ENCODE data around the gene DDR1.
"Not testable (repeated sequence)": the region's sequence is repeated elsewhere in the genome, so short reads cannot be mapped to it uniquely, and the experiment has no call there.

Gene DDR1

DNA sequence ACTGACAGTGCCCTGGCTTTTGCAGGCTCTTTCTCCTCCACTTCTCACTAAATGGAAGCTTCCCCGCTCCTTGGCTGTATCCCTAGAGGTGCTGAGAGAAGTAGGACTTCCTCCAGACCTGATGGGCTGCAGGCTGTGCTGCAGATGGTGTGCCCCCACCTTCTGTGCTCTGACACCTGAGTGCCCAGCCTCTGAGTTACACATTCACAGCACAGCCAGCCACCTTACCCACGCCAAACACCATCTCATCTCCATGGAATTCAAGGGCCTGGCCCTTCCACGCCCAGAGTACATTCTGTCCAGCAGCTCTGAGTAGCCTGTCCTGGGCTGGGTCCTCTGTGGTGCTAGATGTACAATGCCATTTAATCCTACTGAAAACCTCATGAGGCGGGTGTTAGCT lies 42.3 kb downstream of the DDR1 start:
- Histone ChIP-seq H3K4me1 (no peaks in the 10 kb centered on the region), H4K20me1 (no peaks in the 10 kb centered on the region), H3K9ac (no peak overlapping the region), H3K27ac (no peak overlapping the region), H3K4me3 (no peak overlapping the region), H3K4me2 (no peak overlapping the region), H3K9me3 (peaks cover 13% of the 10 kb centered on the region), H3K36me3 (peaks cover 74% of the 10 kb centered on the region), H3K27me3 (no peaks in the 10 kb centered on the region)
- no peak for TF ChIP-seq Cebpa-rat (IDR thresholded peaks at IDR 0.05)

GRCh38 chr6:30927080-30927479 lies 42.8 kb downstream of the DDR1 start:
- H4K20me1 ChIP-seq, H3K27ac ChIP-seq, H3K27me3 ChIP-seq, H3K4me3 ChIP-seq, H3K9ac ChIP-seq, H3K4me1 ChIP-seq, H3K4me2 ChIP-seq: not testable (repeated sequence)
- Histone ChIP-seq H3K36me3 (peaks cover 70% of the 10 kb centered on the region), H3K9me3 (peaks cover 13% of the 10 kb centered on the region)

DNA sequence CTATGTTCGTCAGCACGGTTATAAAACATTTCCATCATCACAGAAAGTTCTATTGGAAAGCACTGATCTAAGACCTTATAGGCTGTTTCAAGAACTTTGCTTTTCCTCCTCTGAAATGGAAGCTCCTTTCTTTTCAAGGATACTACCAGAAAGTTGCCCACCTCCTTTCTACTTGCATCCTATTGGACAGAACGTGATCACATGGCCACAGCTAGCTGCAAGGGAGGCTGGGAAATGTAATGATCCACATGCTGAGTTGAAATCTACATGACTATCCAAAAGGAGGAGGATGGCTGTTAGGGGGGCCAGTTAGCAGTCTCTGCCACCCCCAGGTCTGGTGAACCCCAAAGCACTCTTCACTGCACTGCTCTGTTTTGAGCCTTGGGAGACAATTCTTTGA lies 44.4 kb downstream of the DDR1 start:
- H4K20me1 ChIP-seq, result no peaks in the 10 kb centered on the region

GRCh38 chr6:30930506-30930905 lies 46.2 kb downstream of the DDR1 start:
- Histone ChIP-seq H4K20me1 (no peaks in the 10 kb centered on the region), H3K27me3 (no peaks in the 10 kb centered on the region), H3K9me3 (peaks cover 13% of the 10 kb centered on the region), H3K27ac (no peak overlapping the region), H3K9ac (no peak overlapping the region), H3K4me1 (no peaks in the 10 kb centered on the region), H3K36me3 (peaks cover 36% of the 10 kb centered on the region), H3K4me3 (no peak overlapping the region), H3K4me2 (no peak overlapping the region)
- TF ChIP-seq Cebpa-rat (IDR thresholded peaks at IDR 0.05), result no peak

More for the DNA sequence above, 44.4 kb downstream of the DDR1 start:
- Histone ChIP-seq H3K4me2 (no peak overlapping the region), H3K27ac (no peak overlapping the region), H3K36me3 (peaks cover 54% of the 10 kb centered on the region), H3K9ac (no peak overlapping the region), H3K4me3 (no peak overlapping the region), H3K4me1 (no peaks in the 10 kb centered on the region), H3K27me3 (no peaks in the 10 kb centered on the region), H3K9me3 (peaks cover 13% of the 10 kb centered on the region)
- TF ChIP-seq Cebpa-rat (IDR thresholded peaks at IDR 0.05), result no peak

DNA sequence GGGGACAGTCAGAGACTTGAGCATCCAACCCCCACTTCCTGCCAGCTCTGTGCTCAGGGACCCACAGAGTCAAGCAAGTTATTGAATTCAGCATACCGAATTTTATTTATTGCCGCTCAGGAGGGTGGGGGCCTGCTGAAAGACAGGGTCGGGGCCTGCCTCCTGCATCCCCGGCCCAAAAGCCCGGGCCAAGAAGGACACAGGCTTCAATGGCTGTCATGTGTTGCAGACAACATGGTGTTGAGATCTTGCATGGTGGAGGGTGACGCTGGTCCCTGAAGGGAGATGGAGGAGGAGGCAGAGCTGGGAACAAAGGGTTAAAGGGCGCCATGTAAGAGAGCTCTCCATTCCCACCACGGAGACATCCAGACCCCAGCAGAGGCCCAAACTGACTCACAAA lies 47.0 kb downstream of the DDR1 start:
- Histone ChIP-seq H3K4me1 (no peaks in the 10 kb centered on the region), H3K36me3 (peaks cover 28% of the 10 kb centered on the region), H3K9me3 (peaks cover 13% of the 10 kb centered on the region), H3K27me3 (no peaks in the 10 kb centered on the region), H3K4me3 (no peak overlapping the region), H3K9ac (no peak overlapping the region), H3K4me2 (no peak overlapping the region), H3K27ac (no peak overlapping the region), H4K20me1 (no peaks in the 10 kb centered on the region)
- TF ChIP-seq Cebpa-rat (IDR thresholded peaks at IDR 0.05), result no peak

DNA sequence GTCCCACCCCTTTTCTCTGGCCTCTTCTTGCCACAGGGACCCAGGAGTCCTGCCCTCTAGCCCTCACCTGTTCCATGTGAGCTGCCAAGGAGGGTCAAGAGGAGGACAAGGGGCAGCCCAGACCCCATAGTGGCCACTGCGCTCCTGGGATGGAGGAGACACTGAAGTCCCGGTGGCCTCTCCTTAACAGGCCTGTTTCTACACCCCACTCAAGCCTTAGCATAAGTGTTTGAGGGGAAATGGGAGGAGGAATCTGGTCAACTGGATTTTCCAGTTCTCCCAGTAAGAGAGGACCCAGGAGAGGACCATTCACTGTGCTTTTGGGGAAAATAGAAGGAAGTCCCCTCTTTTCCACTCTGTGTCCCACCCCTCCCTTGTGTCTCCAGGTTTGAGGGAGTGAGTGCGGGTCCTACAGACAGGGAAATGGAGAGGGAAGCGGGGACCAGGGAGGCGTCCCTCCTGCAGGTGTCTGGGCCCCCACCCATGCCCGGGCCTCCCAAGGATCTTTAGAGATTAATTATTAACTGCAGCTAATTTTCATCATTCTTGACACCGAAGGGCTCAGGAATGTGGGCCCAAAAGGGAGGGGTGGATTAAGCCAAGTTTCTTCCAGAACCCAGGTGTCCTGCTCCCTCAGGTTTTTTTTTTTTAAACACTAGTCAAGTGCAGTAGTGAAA lies 47.8 kb downstream of the DDR1 start, which contains the start of gene SFTA2:
SFTA2 (minus strand) TSS at position 202 of the 677 bp plus-strand sequence; CDS start at position 128, 74 bp downstream.
- Histone ChIP-seq H4K20me1 (no peaks in the 10 kb centered on the region), H3K27me3 (no peaks in the 10 kb centered on the region), H3K4me1 (no peaks in the 10 kb centered on the region), H3K27ac (no peak within 1 kb of the TSS), H3K9ac (no peak within 1 kb of the TSS), H3K4me2 (no peak within 1 kb of the TSS), H3K9me3 (peaks cover 13% of the 10 kb centered on the region), H3K36me3 (peaks cover 20% of the 10 kb centered on the region), H3K4me3 (no peak within 1 kb of the TSS)
- no peak for TF ChIP-seq Cebpa-rat (IDR thresholded peaks at IDR 0.05)

DNA sequence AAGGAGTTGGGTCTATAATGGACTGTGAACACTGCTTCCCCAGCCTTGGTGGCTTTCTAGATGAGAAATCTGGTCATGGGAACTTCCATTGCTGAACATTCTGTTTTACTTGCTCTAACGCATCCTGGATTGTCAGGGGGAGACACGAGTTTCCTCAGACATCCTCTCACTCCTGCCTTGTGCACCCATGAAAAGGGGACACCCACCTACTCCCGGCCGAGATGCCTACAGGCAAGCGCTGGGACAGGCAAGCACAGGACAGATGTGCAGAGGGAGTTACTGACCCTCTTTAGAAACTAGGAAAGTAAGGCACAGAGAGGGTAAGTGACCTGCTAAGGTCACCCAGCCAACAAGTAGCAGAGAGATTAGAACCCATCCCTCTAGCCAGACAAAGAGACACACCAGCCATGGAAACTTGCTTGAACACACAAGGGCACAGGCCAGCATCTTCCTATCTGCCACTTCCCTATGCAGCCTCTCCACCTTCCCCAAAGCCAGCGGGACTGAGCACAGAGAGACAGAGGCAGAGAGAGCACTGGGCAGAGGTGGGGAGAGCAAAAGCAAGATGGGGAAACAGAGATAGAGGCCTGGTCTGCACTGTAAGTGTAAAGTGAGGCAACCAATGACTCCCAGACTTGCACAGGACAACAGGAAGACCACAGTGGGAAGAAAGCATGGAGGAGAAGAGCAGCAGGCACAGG lies 48.5 kb downstream of the DDR1 start:
- no peaks in the 10 kb centered on the region for H3K27me3 ChIP-seq
- H3K4me1 ChIP-seq, result no peaks in the 10 kb centered on the region
- no peak overlapping the region for H3K4me2 ChIP-seq
- H3K9me3 ChIP-seq, result peaks cover 13% of the 10 kb centered on the region
- H3K9ac ChIP-seq, result no peak overlapping the region
- no peaks in the 10 kb centered on the region for H4K20me1 ChIP-seq
- TF ChIP-seq Cebpa-rat (IDR thresholded peaks at IDR 0.05), result no peak
- H3K36me3 ChIP-seq, result peaks cover 13% of the 10 kb centered on the region
- no peak overlapping the region for H3K4me3 ChIP-seq
- no peak overlapping the region for H3K27ac ChIP-seq

- Histone ChIP-seq H3K36me3 (no peaks in the 10 kb centered on the region), H3K27me3 (no peaks in the 10 kb centered on the region), H3K4me3 (no peak overlapping the region), H3K4me2 (no peak overlapping the region), H4K20me1 (no peaks in the 10 kb centered on the region), H3K27ac (no peak overlapping the region), H3K9ac (no peak overlapping the region), H3K9me3 (no peaks in the 10 kb centered on the region), H3K4me1 (no peaks in the 10 kb centered on the region)
- TF ChIP-seq Cebpa-rat (IDR thresholded peaks at IDR 0.05), result no peak
Measured at GRCh38 chr6:30935018-30935417, 50.7 kb downstream of the DDR1 start.

DNA sequence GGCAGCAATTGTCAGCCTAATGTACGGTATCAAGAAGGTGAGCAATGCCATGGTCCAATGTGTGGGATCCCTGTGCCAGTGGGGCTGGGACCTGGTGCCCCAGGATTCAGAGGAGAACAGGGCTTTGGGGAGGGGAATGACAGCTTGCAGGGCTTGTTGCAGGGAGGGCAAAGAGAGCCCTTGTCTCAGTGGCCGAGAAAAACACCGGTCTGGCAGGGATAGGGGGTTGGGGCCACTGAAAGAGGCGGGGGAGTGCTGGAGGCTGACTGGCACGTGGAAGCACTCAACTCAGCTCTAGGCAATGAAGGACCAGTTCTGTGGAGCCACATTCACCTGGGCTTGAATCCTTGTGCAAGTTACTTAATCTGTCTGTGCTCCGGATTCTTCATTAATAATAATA lies 52.9 kb downstream of the DDR1 start:
- Histone ChIP-seq H3K9me3 (no peaks in the 10 kb centered on the region), H4K20me1 (no peaks in the 10 kb centered on the region), H3K27ac (no peak overlapping the region), H3K27me3 (no peaks in the 10 kb centered on the region), H3K4me1 (no peaks in the 10 kb centered on the region), H3K9ac (no peak overlapping the region), H3K4me2 (no peak overlapping the region), H3K4me3 (no peak overlapping the region), H3K36me3 (no peaks in the 10 kb centered on the region)
- no peak for TF ChIP-seq Cebpa-rat (IDR thresholded peaks at IDR 0.05)

- no peak overlapping the region for H3K27ac ChIP-seq
- H3K36me3 ChIP-seq, result no peaks in the 10 kb centered on the region
- no peak overlapping the region for H3K4me3 ChIP-seq
- H4K20me1 ChIP-seq, result no peaks in the 10 kb centered on the region
- H3K9me3 ChIP-seq, result no peaks in the 10 kb centered on the region
- H3K4me2 ChIP-seq, result no peak overlapping the region
- no peaks in the 10 kb centered on the region for H3K4me1 ChIP-seq
- no peak for TF ChIP-seq Cebpa-rat (IDR thresholded peaks at IDR 0.05)
- H3K27me3 ChIP-seq, result no peaks in the 10 kb centered on the region
- no peak overlapping the region for H3K9ac ChIP-seq
Measured at GRCh38 chr6:30938730-30939129, 54.4 kb downstream of the DDR1 start.
